ENCODE measurements around the gene PICK1. TPM values are rescaled to one million over a fixed set of nuclear protein-coding genes. Genes with fewer than 3 reads are reported as not detected.
"Not testable (repeated sequence)": the region's sequence is repeated elsewhere in the genome, so short reads cannot be mapped to it uniquely, and the experiment has no call there.

Gene PICK1
- total and polyA plus RNA-seq, 2 of the 4 experiments (the other 2 are of a cell fraction), result 16.5 to 21.0 TPM

DNA sequence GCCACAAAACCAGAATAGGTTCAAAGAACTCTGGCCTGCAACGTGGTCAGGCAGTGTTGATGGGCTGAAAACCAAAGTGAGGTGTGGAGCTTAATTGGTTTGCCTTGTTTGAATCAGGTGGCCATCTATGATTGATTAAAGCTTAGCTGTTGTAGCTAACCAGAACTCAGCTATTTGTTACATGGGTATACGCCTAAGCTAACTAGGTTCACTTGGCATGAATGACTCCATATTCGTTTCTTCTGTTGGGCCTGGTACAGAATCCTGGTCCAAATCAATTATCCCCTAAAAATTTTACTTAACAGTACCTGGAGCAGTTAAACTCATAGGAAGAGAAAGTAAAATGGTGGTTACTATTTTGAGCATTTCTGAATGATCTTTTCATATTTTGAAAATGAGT lies 61.0 kb downstream of the PICK1 start:
- H4K5ac ChIP-seq (ENCODE audit: low read depth, low read length), result no peak overlapping the region
- POLR2A ChIA-PET (ENCODE audit: unreplicated experiment), result no interaction called here
- TF ChIP-seq CEBPB (IDR thresholded peaks at IDR 0.05; ENCODE audit: low read depth, low read length) (no peak), RFX5 (IDR thresholded peaks at IDR 0.05; ENCODE audit: low read depth, low read length) (no peak), RCOR1 (IDR thresholded peaks at IDR 0.05; ENCODE audit: insufficient replicate concordance, low read length) (no peak), SMC3 (IDR thresholded peaks at IDR 0.05; ENCODE audit: low read depth, low read length) (no peak), FOS (IDR thresholded peaks at IDR 0.05; ENCODE audit: low read depth, low read length) (no peak), MAFK (IDR thresholded peaks at IDR 0.05; ENCODE audit: low read depth, low read length) (no peak), BHLHE40 (IDR thresholded peaks at IDR 0.05; ENCODE audit: low read depth, low read length) (no peak), NFE2L2 (IDR thresholded peaks at IDR 0.05; ENCODE audit: low read depth, low read length) (no peak), CHD1 (IDR thresholded peaks at IDR 0.05; ENCODE audit: low read depth, low read length) (no peak)
- no peak overlapping the region for H3K18ac ChIP-seq (ENCODE audit: low read depth, low read length)
- H2AK9ac ChIP-seq (replicated peaks; ENCODE audit: low read depth, low read length, poor library complexity), result no peak overlapping the region
- ATAC-seq (ENCODE audit: low read depth), result no peak
- no peak for DNase-seq
- no peak overlapping the region for H2BK15ac ChIP-seq (ENCODE audit: low read depth, low read length)
- no peaks in the 10 kb centered on the region for H4K20me1 ChIP-seq (ENCODE audit: insufficient read depth, low read length)
- H3K9ac ChIP-seq (ENCODE audit: low read depth, low read length), result no peak overlapping the region
- H2BK20ac ChIP-seq (ENCODE audit: low read depth, low read length), result no peak overlapping the region
- CTCF ChIA-PET, result no interaction called here
- WGBS, 2 experiments (ENCODE audit: extremely low coverage in 2 of 2, insufficient read length in 1 of 2), result no CpG with 5 or more reads among the region's 3 CpGs
- no peak overlapping the region for H3K56ac ChIP-seq (ENCODE audit: extremely low read depth, insufficient read depth, low read length)
- H2BK5ac ChIP-seq (ENCODE audit: low read depth, low read length, poor library complexity, severe bottlenecking), result no peak overlapping the region
- dilution Hi-C loops (cut with HindIII; ENCODE audit: low sequenced_read_pairs, unreplicated experiment) (no loop called here), in situ Hi-C loops (cut with MboI; ENCODE audit: low sequenced_read_pairs) (no loop called here), intact Hi-C loops (cut with micrococcal nuclease) (no loop called here)
- H3K79me1 ChIP-seq (ENCODE audit: low read depth in 1 of 2, low read length in 2 of 2), result no peaks in the 10 kb centered on the region
- no peak overlapping the region for H2AFZ ChIP-seq (replicated peaks; ENCODE audit: low read length, poor library complexity)
- no peak overlapping the region for H3K23ac ChIP-seq (ENCODE audit: low read depth, low read length)
- no peaks in the 10 kb centered on the region for H3K9me3 ChIP-seq (ENCODE audit: control insufficient read depth, insufficient read depth, low read length)
- no peaks in the 10 kb centered on the region for H3K9me1 ChIP-seq (ENCODE audit: insufficient read depth, low read length)
- no peak overlapping the region for H3K4ac ChIP-seq (ENCODE audit: low read depth, low read length)
- no peak overlapping the region for H3K4me3 ChIP-seq (ENCODE audit: insufficient read depth, low read depth, low read length)
- H2BK120ac ChIP-seq (ENCODE audit: low read depth, low read length), result no peak overlapping the region
- H3K14ac ChIP-seq (replicated peaks; ENCODE audit: low read depth, low read length), result no peak overlapping the region
- no peak overlapping the region for H2AK5ac ChIP-seq (ENCODE audit: low read depth, low read length)
- no peaks in the 10 kb centered on the region; the same call in 1 of the 2 replicates for H3K4me1 ChIP-seq (ENCODE audit: control insufficient read depth, insufficient read depth, low read length)
- H3K4me2 ChIP-seq (ENCODE audit: low read depth, low read length), result no peak overlapping the region
- no peak overlapping the region for H4K91ac ChIP-seq (ENCODE audit: insufficient read depth, low read depth, low read length)
- H3K27ac ChIP-seq (ENCODE audit: insufficient read depth, low read length), result no peak overlapping the region
- peaks cover 3% of the 10 kb centered on the region; the same call in 1 of the 2 replicates for H3K27me3 ChIP-seq (ENCODE audit: control insufficient read depth, insufficient read depth, low read length)
- H3K36me3 ChIP-seq (ENCODE audit: control insufficient read depth, insufficient read depth, low read length), result no peaks in the 10 kb centered on the region
- no peak overlapping the region for H4K8ac ChIP-seq (ENCODE audit: low read depth in 2 of 2, low read length in 2 of 2)
- no TSS peak for BruUV-seq (replicated peaks)

DNA sequence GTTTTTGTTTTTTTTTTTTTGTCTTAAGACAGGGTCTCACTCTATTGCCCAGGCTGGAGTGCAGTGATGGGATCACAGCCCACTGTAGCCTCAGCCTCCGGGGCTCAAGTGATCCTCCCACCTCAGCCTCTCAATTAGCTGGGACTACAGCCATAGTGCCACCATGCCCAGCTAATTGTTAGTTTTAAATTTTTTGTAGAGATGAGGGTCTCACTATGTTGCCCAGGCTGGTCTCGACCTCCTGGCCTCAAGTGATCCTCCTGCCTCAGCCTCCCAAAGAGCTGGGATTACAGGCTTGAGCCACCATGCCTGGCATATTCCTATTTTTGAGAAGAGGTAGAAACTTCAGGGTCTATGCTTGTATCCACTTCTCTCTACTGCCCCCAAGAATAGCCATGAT lies 61.5 kb downstream of the PICK1 start:
- H3K4me2 ChIP-seq (ENCODE audit: low read depth, low read length); H4K91ac ChIP-seq (ENCODE audit: insufficient read depth, low read depth, low read length); H3K4ac ChIP-seq (ENCODE audit: low read depth, low read length); H3K27me3 ChIP-seq (ENCODE audit: control insufficient read depth, insufficient read depth, low read length); H3K79me1 ChIP-seq (ENCODE audit: low read depth in 1 of 2, low read length in 2 of 2); H4K20me1 ChIP-seq (ENCODE audit: insufficient read depth, low read length); H3K9me1 ChIP-seq (ENCODE audit: insufficient read depth, low read length); H3K4me3 ChIP-seq (ENCODE audit: insufficient read depth, low read depth, low read length); DNase-seq; POLR2A ChIA-PET (ENCODE audit: unreplicated experiment); H2BK5ac ChIP-seq (ENCODE audit: low read depth, low read length, poor library complexity, severe bottlenecking); H3K18ac ChIP-seq (ENCODE audit: low read depth, low read length); H2BK15ac ChIP-seq (ENCODE audit: low read depth, low read length); H4K5ac ChIP-seq (ENCODE audit: low read depth, low read length); H3K23ac ChIP-seq (ENCODE audit: low read depth, low read length); H3K36me3 ChIP-seq (ENCODE audit: control insufficient read depth, insufficient read depth, low read length); H2AFZ ChIP-seq (replicated peaks; ENCODE audit: low read length, poor library complexity); H3K14ac ChIP-seq (replicated peaks; ENCODE audit: low read depth, low read length); H3K27ac ChIP-seq (ENCODE audit: insufficient read depth, low read length); intact Hi-C loops (cut with micrococcal nuclease); H3K56ac ChIP-seq (ENCODE audit: extremely low read depth, insufficient read depth, low read length); H3K9me3 ChIP-seq (ENCODE audit: control insufficient read depth, insufficient read depth, low read length); H2AK9ac ChIP-seq (replicated peaks; ENCODE audit: low read depth, low read length, poor library complexity); H3K4me1 ChIP-seq (ENCODE audit: control insufficient read depth, insufficient read depth, low read length); BruUV-seq (replicated peaks); dilution Hi-C loops (cut with HindIII; ENCODE audit: low sequenced_read_pairs, unreplicated experiment); H2BK20ac ChIP-seq (ENCODE audit: low read depth, low read length); H4K8ac ChIP-seq (ENCODE audit: low read depth in 2 of 2, low read length in 2 of 2); H2BK120ac ChIP-seq (ENCODE audit: low read depth, low read length); H3K9ac ChIP-seq (ENCODE audit: low read depth, low read length); CTCF ChIA-PET; H2AK5ac ChIP-seq (ENCODE audit: low read depth, low read length); in situ Hi-C loops (cut with MboI; ENCODE audit: low sequenced_read_pairs); ATAC-seq (ENCODE audit: low read depth): not testable (repeated sequence)
- WGBS, 2 experiments (ENCODE audit: extremely low coverage in 2 of 2, insufficient read length in 1 of 2), result no CpG with 5 or more reads among the region's 2 CpGs

All from IMR-90 (cell line).